Activated CD4-positive, alpha-beta T cell treated with anti-CD3 and anti-CD28 coated beads, Interleukin-2, amount 50 U/mL, for 1 hour (primary cell): Measurements from ENCODE around the gene PHF10.

Source experiments
- DNase-seq: peaks from one replicate; pipeline ENCODE4 v3.0.0-alpha.2; 2020

PHF10 gene

GRCh38 chr6:169669889-169670288 lies 54.4 kb downstream of the PHF10 start:
- no peak for DNase-seq

GRCh38 chr6:169669147-169669546 lies 55.2 kb downstream of the PHF10 start:
- DNase-seq: no peak

- DNase-seq: no peak
Measured at GRCh38 chr6:169668203-169668847, 56.0 kb downstream of the PHF10 start.

GRCh38 chr6:169667716-169668115 lies 56.6 kb downstream of the PHF10 start:
- no peak for DNase-seq

GRCh38 chr6:169666441-169666840 lies 57.9 kb downstream of the PHF10 start:
- no peak for DNase-seq

DNA sequence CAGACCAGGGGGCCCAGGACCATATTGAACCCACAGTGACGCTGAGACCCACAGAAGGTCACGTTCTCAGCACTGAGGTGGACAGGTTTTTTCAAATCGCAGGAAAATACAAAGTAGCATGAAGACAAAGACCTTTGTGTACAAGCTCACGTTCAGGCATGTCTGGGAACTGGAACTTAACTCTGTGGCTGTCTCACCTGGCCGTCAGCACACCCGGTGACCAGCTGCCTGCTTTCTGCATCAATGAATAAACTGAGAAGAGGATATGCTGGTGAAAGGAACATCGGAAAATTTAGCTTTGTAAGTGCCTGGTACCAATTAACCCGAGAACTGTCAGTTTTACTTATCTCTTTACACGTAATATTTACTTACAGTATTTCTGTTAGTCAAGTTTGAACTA lies 59.0 kb downstream of the PHF10 start:
- no peak for DNase-seq

DNA sequence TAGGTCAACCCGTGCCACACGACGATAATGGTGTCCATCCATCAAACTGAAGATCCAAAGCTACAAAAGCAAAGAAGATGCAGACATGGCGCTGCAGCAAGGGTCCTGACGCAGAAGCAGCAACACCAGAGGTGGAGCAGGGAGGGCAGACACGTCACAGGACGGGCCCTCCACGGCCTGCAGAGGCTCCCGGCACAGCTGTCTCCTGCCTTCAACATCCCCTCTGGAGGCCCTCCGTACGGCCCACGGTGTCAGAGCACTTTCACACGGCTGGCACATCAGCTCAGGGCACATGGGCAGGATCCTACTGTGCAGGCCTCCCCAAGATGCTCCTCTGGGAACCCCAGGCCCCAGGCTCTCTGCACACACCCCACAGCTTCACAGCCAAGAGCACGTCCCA lies 60.1 kb downstream of the PHF10 start:
- no peak for DNase-seq

DNA sequence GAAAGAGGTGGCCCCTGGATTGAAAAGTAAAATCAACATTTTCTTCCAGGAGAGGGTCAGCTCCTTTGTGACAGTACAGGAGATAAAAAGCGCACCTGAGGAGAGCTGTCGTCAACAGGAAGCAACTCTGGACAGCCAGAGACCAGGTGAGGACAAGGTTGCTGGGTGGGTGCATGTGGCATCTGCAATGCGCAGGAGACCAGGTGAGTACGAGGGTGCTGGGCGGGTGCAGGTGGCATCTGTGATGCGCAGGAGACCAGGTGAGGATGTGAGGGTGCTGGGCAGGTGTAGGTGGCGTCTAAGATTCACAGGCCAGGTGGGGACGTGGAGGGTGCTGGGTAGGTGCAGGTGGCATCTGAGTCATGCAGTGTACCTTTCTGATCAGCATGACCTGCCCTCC lies 60.8 kb downstream of the PHF10 start:
- no peak for DNase-seq

DNA sequence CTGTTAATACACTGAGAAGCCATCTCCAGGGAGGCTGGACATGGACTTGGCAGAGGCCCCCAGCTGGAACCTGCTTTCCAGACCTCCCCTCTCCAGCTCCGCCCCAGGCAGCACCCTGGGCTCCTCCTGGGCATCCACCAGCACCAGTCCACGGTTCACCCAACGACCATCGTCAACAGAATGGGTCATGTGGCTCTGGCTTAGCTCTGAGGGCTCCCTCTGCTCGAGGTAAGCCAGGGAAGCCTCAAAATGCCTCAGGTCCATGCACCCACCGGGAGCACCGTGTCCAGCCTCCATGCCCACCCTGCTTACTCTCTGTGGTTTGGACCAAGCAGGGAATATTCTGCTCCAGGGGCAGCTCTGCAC lies 62.9 kb downstream of the PHF10 start:
- no peak for DNase-seq

- no peak for DNase-seq
Measured at GRCh38 chr6:169660751-169661390, 63.4 kb downstream of the PHF10 start.

GRCh38 chr6:169659820-169660610 lies 64.3 kb downstream of the PHF10 start:
- no peak for DNase-seq

GRCh38 chr6:169657284-169657610 lies 67.1 kb downstream of the PHF10 start:
- no peak for DNase-seq

GRCh38 chr6:169656546-169657283 lies 67.6 kb downstream of the PHF10 start:
- DNase-seq: no peak

DNA sequence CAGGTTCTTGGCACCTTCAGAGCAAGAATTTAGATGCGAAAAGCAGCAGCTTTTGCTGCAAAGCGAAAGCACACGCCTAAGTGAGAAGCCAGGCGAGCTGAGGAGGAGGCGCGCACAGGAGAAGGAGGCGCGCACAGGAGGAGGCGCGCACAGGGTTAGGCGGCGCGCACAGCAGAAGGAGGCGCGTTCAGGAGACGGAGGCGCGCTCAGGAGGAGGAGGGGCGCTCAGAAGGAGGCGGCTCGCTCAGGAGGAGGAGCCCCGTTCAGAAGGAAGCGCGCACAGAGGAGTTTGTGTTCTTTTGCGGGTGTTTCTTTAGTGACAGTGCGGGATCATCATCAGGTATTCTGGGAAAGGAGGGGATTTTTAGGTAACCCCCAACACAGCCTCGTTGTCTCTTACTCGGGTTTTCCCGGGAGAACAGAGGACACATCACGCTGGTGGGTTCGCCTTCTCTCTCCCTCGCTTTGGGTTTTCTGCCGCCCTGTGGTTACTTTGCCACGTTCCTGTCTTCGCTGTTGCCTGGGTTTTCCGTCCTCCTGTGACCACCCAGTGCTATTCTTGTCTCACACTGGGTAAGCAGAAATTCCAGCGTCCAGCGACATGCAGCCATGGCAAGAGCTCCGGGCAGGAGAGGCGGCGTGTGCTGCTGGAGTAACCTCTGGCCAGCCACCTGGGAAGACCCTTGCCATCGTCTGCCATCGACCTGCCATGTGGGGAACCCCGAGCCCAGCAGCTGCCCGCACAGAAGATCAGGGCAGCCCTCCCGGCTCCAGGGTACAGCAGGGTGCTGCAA lies 69.5 kb downstream of the PHF10 start:
- peak; percentile 72 for DNase-seq
